Activated CD4-positive, alpha-beta T cell treated with anti-CD3 and anti-CD28 coated beads, Interleukin-2, amount 50 U/mL, for 24 hours (primary cell): ENCODE measurements around the gene MCCC2.
"Not testable (repeated sequence)": the region's sequence is repeated elsewhere in the genome, so short reads cannot be mapped to it uniquely, and the experiment has no call there.

Source experiments
- DNase-seq, 2 donors: peaks; one replicate each; pipeline ENCODE4 v3.0.0-alpha.2; 2020; ENCODE audit warnings: low read depth in 1 of 2, low spot score in 1 of 2

MCCC2 gene

GRCh38 chr5:71586941-71587765 lies at the start of gene MCCC2:
Gene MCCC2 (plus strand): TSS chr5:71587340. CDS start chr5:71587426, 86 bp downstream.
- peak; percentile 88 to 94 for DNase-seq

GRCh38 chr5:71537687-71538086 lies 49.5 kb upstream of the MCCC2 start:
- DNase-seq: no peak

- not testable (repeated sequence) for DNase-seq
Measured at GRCh38 chr5:71550885-71551284, 36.3 kb upstream of the MCCC2 start.

- not testable (repeated sequence) for DNase-seq
Measured at GRCh38 chr5:71551582-71551981, 35.6 kb upstream of the MCCC2 start.

GRCh38 chr5:71552026-71552749 lies 35.0 kb upstream of the MCCC2 start:
- DNase-seq: not testable (repeated sequence)

GRCh38 chr5:71563161-71563560 lies 24.0 kb upstream of the MCCC2 start:
- no peak for DNase-seq

- DNase-seq: no peak
Measured at GRCh38 chr5:71564895-71565294, 22.2 kb upstream of the MCCC2 start.

- no peak for DNase-seq
Measured at GRCh38 chr5:71569748-71570509, 17.2 kb upstream of the MCCC2 start.

GRCh38 chr5:71571811-71572210 lies 15.3 kb upstream of the MCCC2 start:
- DNase-seq: not testable (repeated sequence)

GRCh38 chr5:71573591-71573990 lies 13.5 kb upstream of the MCCC2 start:
- no peak for DNase-seq

GRCh38 chr5:71575588-71575987 lies 11.6 kb upstream of the MCCC2 start:
- not testable (repeated sequence) for DNase-seq

GRCh38 chr5:71576241-71576640 lies 10.9 kb upstream of the MCCC2 start:
- DNase-seq: no peak

- DNase-seq: not testable (repeated sequence)
Measured at GRCh38 chr5:71577839-71578238, 9.3 kb upstream of the MCCC2 start.

GRCh38 chr5:71582945-71583584 lies 4.1 kb upstream of the MCCC2 start:
- no peak for DNase-seq

- DNase-seq: no peak
Measured at GRCh38 chr5:71586052-71586940, 844 bp upstream of the MCCC2 start.

GRCh38 chr5:71587766-71588532 lies 809 bp downstream of the MCCC2 start:
- no peak for DNase-seq

GRCh38 chr5:71588533-71588885 lies 1.4 kb downstream of the MCCC2 start:
- DNase-seq: no peak

- DNase-seq: no peak
Measured at GRCh38 chr5:71589903-71590302, 2.8 kb downstream of the MCCC2 start.

- no peak for DNase-seq
Measured at GRCh38 chr5:71591100-71591499, 4.0 kb downstream of the MCCC2 start.
